ENCODE data around the gene ZNF425.

ZNF425 gene

GRCh38 chr7:149153346-149153745 lies 27.2 kb upstream of the ZNF425 start:
- H3K9me3 ChIP-seq (ENCODE audit: control insufficient read depth, insufficient read depth, low read length), result no peaks in the 10 kb centered on the region
- no peak overlapping the region for H3K4me2 ChIP-seq (ENCODE audit: low read length)
- peaks cover 12% of the 10 kb centered on the region for H3K4me1 ChIP-seq (ENCODE audit: control insufficient read depth, low read length)
- H3K27ac ChIP-seq (ENCODE audit: low read depth, low read length), result no peak overlapping the region
- peaks cover 83% of the 10 kb centered on the region for H3K79me2 ChIP-seq (ENCODE audit: control insufficient read depth, low read length)
- no peak overlapping the region for H3K4me3 ChIP-seq (ENCODE audit: low read length)
- no peak for TF ChIP-seq EZH2phosphoT487 (IDR thresholded peaks at IDR 0.05; ENCODE audit: borderline replicate concordance, low read length)
- TF ChIP-seq, protein P1, sequence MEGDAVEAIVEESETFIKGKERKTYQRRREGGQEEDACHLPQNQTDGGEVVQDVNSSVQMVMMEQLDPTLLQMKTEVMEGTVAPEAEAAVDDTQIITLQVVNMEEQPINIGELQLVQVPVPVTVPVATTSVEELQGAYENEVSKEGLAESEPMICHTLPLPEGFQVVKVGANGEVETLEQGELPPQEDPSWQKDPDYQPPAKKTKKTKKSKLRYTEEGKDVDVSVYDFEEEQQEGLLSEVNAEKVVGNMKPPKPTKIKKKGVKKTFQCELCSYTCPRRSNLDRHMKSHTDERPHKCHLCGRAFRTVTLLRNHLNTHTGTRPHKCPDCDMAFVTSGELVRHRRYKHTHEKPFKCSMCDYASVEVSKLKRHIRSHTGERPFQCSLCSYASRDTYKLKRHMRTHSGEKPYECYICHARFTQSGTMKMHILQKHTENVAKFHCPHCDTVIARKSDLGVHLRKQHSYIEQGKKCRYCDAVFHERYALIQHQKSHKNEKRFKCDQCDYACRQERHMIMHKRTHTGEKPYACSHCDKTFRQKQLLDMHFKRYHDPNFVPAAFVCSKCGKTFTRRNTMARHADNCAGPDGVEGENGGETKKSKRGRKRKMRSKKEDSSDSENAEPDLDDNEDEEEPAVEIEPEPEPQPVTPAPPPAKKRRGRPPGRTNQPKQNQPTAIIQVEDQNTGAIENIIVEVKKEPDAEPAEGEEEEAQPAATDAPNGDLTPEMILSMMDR (IDR thresholded peaks at IDR 0.05; ENCODE audit: low read depth, low read length, poor library complexity, severe bottlenecking), result no peak
- H3K36me3 ChIP-seq (ENCODE audit: control insufficient read depth, low read length), result peaks cover 50% of the 10 kb centered on the region
- H4K20me1 ChIP-seq (ENCODE audit: control insufficient read depth, insufficient read depth, low read depth, low read length), result no peaks in the 10 kb centered on the region
- H3K27me3 ChIP-seq (ENCODE audit: control insufficient read depth, low read length), result no peaks in the 10 kb centered on the region
- 0 out of 2 replicates have a peak, but pooled peaks cover 2% of the 10 kb centered on the region for H3F3A ChIP-seq (ENCODE audit: control insufficient read depth, insufficient read depth)
- no peaks in the 10 kb centered on the region for H3K9me2 ChIP-seq (replicated peaks; ENCODE audit: control insufficient read depth, low read length)

DNA sequence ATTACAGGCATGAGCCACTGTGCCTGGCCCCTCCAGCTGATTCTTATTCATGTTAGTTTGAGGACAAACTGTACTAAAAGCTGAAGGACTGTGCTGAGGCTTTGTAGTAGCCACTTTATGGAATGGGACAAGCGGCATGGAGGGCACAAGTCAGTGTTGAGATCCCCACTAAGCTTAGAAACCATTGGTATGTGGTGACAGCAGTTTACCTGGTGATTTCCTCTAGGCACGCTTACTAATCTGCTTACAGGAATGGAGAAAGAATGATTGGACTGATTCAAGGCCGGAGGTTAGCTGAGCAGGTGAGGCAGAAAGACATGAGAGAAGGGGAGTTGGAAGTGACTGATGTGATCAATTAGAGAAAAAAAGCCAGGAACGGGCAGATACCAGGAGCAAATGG lies 24.9 kb upstream of the ZNF425 start:
- no peak overlapping the region for H3K4me2 ChIP-seq (ENCODE audit: low read length)
- no peak overlapping the region for H3K27ac ChIP-seq (ENCODE audit: low read depth, low read length)
- H3K9me2 ChIP-seq (replicated peaks; ENCODE audit: control insufficient read depth, low read length), result no peaks in the 10 kb centered on the region
- H3K36me3 ChIP-seq (ENCODE audit: control insufficient read depth, low read length), result peaks cover 38% of the 10 kb centered on the region
- H3K79me2 ChIP-seq (ENCODE audit: control insufficient read depth, low read length), result peaks cover 84% of the 10 kb centered on the region
- TF ChIP-seq, protein P1 (IDR thresholded peaks at IDR 0.05; ENCODE audit: low read depth, low read length, poor library complexity, severe bottlenecking), result no peak
- TF ChIP-seq EZH2phosphoT487 (IDR thresholded peaks at IDR 0.05; ENCODE audit: borderline replicate concordance, low read length), result no peak
- H4K20me1 ChIP-seq (ENCODE audit: control insufficient read depth, insufficient read depth, low read depth, low read length), result no peaks in the 10 kb centered on the region
- H3K9me3 ChIP-seq (ENCODE audit: control insufficient read depth, insufficient read depth, low read length), result no peaks in the 10 kb centered on the region
- H3F3A ChIP-seq (ENCODE audit: control insufficient read depth, insufficient read depth), result peaks cover 11% of the 10 kb centered on the region
- no peak overlapping the region for H3K4me3 ChIP-seq (ENCODE audit: low read length)
- peaks cover 13% of the 10 kb centered on the region for H3K4me1 ChIP-seq (ENCODE audit: control insufficient read depth, low read length)
- no peaks in the 10 kb centered on the region for H3K27me3 ChIP-seq (ENCODE audit: control insufficient read depth, low read length)

GRCh38 chr7:149147752-149148653 lies 21.9 kb upstream of the ZNF425 start:
- Histone ChIP-seq H3K4me2 (ENCODE audit: low read length) (peak overlapping the region; percentile 91), H3K9me2 (replicated peaks; ENCODE audit: control insufficient read depth, low read length) (no peaks in the 10 kb centered on the region), H3K27me3 (ENCODE audit: control insufficient read depth, low read length) (no peaks in the 10 kb centered on the region), H3K27ac (ENCODE audit: low read depth, low read length) (peak overlapping the region; percentile 92), H3K4me3 (ENCODE audit: low read length) (peak overlapping the region; percentile 72), H3F3A (ENCODE audit: control insufficient read depth, insufficient read depth) (peaks cover 31% of the 10 kb centered on the region), H3K9me3 (ENCODE audit: control insufficient read depth, insufficient read depth, low read length) (no peaks in the 10 kb centered on the region), H4K20me1 (ENCODE audit: control insufficient read depth, insufficient read depth, low read depth, low read length) (no peaks in the 10 kb centered on the region), H3K79me2 (ENCODE audit: control insufficient read depth, low read length) (peaks cover 91% of the 10 kb centered on the region), H3K36me3 (ENCODE audit: control insufficient read depth, low read length) (peaks cover 24% of the 10 kb centered on the region), H3K4me1 (ENCODE audit: control insufficient read depth, low read length) (peaks cover 34% of the 10 kb centered on the region)
- TF ChIP-seq, protein P1 (IDR thresholded peaks at IDR 0.05; ENCODE audit: low read depth, low read length, poor library complexity, severe bottlenecking), result peak; percentile 8
- no peak for TF ChIP-seq EZH2phosphoT487 (IDR thresholded peaks at IDR 0.05; ENCODE audit: borderline replicate concordance, low read length)
